ENCODE results near the gene HECW1.

DNA sequence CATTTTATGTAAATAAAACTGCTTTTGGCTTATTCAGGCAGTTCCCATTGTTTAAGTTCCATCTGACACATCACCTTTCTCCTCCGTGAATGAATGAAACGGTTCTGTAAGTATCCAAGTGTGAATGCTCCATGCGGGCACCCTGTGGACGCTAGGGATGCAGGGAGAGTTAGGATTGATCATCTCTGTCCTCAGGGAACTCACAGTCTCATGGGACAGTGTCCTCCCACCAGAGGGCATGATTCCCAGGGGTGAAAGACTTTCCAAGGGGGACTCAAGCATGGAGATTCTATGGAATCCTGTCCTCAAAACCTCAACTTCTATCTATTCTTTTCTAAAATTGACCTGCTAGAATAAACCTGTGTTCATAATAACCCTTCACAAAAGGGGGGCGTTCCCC lies 98.8 kb downstream of the HECW1 start:
- TF ChIP-seq, protein P1, sequence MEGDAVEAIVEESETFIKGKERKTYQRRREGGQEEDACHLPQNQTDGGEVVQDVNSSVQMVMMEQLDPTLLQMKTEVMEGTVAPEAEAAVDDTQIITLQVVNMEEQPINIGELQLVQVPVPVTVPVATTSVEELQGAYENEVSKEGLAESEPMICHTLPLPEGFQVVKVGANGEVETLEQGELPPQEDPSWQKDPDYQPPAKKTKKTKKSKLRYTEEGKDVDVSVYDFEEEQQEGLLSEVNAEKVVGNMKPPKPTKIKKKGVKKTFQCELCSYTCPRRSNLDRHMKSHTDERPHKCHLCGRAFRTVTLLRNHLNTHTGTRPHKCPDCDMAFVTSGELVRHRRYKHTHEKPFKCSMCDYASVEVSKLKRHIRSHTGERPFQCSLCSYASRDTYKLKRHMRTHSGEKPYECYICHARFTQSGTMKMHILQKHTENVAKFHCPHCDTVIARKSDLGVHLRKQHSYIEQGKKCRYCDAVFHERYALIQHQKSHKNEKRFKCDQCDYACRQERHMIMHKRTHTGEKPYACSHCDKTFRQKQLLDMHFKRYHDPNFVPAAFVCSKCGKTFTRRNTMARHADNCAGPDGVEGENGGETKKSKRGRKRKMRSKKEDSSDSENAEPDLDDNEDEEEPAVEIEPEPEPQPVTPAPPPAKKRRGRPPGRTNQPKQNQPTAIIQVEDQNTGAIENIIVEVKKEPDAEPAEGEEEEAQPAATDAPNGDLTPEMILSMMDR (conservative IDR thresholded peaks at IDR 0.05 in 1 of 2, IDR thresholded peaks at IDR 0.05 in 1 of 2; ENCODE audit: extremely low read depth in 1 of 2, insufficient read depth in 1 of 2, low read depth in 1 of 2, low read length in 2 of 2) = peak; percentile 7 to 27
- no peak for TF ChIP-seq EZH2 (IDR thresholded peaks at IDR 0.05; ENCODE audit: borderline replicate concordance, low read length)

Data from mammary epithelial cell (primary cell).